Gastroesophageal sphincter (tissue), 3 donors: ENCODE measurements around the gene BEGAIN.

ENCODE experiments used
- POLR2AphosphoS5 ChIP-seq: sonication (generic); formaldehyde crosslinking; IDR thresholded peaks from one replicate; pipeline ENCODE4 v1.6.1; 2017; ENCODE audit warnings: antibody characterized with exemption
- TF ChIP-seq, protein P1 (sequence below), 4 experiments: fragments of 200-600 bp in 2 of 4; fragments of 450-650 bp in 2 of 4; sonication (generic) in 1 of 4; IDR thresholded peaks; one replicate each; pipeline ENCODE4 v1.5.1; 2017 to 2019; ENCODE audit warnings: antibody characterized with exemption in 4 of 4, mild to moderate bottlenecking in 2 of 4, moderate library complexity in 2 of 4

DNA sequence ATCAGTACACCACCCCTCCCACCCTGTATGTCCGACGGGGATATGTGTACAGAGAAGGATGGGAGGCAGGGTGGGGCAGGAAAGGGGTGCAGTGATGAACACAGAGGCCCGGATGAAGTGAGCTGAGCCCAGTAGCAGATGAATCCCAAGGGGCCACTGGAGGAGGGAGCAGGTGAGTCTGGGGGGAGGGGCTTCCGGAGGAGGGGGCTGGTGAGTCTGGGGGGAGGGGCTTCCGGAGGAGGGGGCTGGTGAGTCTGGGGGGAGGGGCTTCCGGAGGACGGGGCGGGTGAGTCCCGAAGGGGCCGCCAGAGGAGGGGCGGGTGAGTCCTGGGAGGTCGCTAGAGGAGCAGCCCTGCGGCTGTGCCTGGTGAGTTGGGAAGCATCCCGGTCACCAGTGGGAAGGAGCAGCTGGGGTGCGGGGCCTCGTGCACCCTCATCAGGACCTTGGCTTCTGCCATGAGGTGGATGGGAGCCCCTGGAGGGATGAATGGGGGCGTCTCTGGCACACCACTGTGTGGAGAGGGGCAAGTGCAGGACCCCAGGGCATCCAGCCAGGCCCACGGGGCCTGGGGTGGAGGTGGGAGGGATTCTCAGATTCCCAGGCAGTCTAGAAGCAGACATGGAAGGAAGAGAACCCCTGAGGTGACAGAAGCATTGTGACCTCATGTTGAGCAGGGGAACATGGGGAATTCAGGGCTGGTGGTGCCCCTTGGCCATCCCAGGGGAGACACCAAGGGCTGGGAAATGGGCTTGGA, 14.0 kb downstream of the BEGAIN start:
- TF ChIP-seq, protein P1, sequence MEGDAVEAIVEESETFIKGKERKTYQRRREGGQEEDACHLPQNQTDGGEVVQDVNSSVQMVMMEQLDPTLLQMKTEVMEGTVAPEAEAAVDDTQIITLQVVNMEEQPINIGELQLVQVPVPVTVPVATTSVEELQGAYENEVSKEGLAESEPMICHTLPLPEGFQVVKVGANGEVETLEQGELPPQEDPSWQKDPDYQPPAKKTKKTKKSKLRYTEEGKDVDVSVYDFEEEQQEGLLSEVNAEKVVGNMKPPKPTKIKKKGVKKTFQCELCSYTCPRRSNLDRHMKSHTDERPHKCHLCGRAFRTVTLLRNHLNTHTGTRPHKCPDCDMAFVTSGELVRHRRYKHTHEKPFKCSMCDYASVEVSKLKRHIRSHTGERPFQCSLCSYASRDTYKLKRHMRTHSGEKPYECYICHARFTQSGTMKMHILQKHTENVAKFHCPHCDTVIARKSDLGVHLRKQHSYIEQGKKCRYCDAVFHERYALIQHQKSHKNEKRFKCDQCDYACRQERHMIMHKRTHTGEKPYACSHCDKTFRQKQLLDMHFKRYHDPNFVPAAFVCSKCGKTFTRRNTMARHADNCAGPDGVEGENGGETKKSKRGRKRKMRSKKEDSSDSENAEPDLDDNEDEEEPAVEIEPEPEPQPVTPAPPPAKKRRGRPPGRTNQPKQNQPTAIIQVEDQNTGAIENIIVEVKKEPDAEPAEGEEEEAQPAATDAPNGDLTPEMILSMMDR (IDR thresholded peaks at IDR 0.05) = no peak
- TF ChIP-seq POLR2AphosphoS5 = no peak
